BLaER1 treated with 17β-estradiol and CSF1 and Interleukin-3, amounts not matched to agents 10 nM and 100 nM (cell line): ENCODE data around the gene SP4.

Experiments
- H3K27ac ChIP-seq, 11 experiments: shearing (Covaris generic); formaldehyde crosslinking; 2 replicates each; pipeline ENCODE4 v1.8.1; 2022
- H3K27me3 ChIP-seq, 11 experiments: shearing (Covaris generic); formaldehyde crosslinking; 2 replicates each; pipeline ENCODE4 v1.8.1; 2022
- H3K36me3 ChIP-seq, 11 experiments: shearing (Covaris generic); formaldehyde crosslinking; 2 replicates each; pipeline ENCODE4 v1.8.1; 2022
- H3K4me1 ChIP-seq, 10 experiments: shearing (Covaris generic); formaldehyde crosslinking; 2 replicates each; pipeline ENCODE4 v1.8.1; 2022
- H3K4me2 ChIP-seq, 11 experiments: shearing (Covaris generic); formaldehyde crosslinking; 2 replicates each; pipeline ENCODE4 v1.8.1; 2022
- H3K4me3 ChIP-seq, 10 experiments: shearing (Covaris generic); formaldehyde crosslinking; 2 replicates each; pipeline ENCODE4 v1.8.1; 2022
- H3K9ac ChIP-seq, 11 experiments: shearing (Covaris generic); formaldehyde crosslinking; 2 replicates each; pipeline ENCODE4 v1.8.1; 2022
- H3K9me3 ChIP-seq, 11 experiments: shearing (Covaris generic); formaldehyde crosslinking; replicated peaks in 1 of 11; 2 replicates each; pipeline ENCODE4 v1.8.1; 2022
- H4K20me1 ChIP-seq, 11 experiments: shearing (Covaris generic); formaldehyde crosslinking; 2 replicates each; pipeline ENCODE4 v1.8.1; 2022
- Cebpa-rat ChIP-seq, 11 experiments: shearing (Covaris generic); IDR thresholded peaks; 2 replicates each; pipeline ENCODE4 v1.8.1; 2022

The SP4 gene

GRCh38 chr7:21427871-21428658 is at the start of gene SP4:
Gene SP4 (plus strand): TSS chr7:21428083. CDS start chr7:21428252, 169 bp downstream.
- Histone ChIP-seq H3K4me3 (peak within 1 kb of the TSS; percentile 70 to 90 (median 78)), H3K9ac (peak within 1 kb of the TSS; percentile 85 to 99 (median 95)), H3K9me3 (no peaks in the 10 kb centered on the region), H3K27ac (peak within 1 kb of the TSS; percentile 72 to 99 (median 95); a peak in 21 of 22 replicates), H3K4me2 (peak within 1 kb of the TSS; percentile 79 to 96 (median 89)), H3K27me3 (no peaks in the 10 kb centered on the region), H3K36me3 (peaks cover 0 to 20% (median 5%) of the 10 kb centered on the region in 11 experiments; a peak in 7 of 22 replicates), H4K20me1 (peaks cover 0 to 15% (median 0%) of the 10 kb centered on the region in 11 experiments; a peak in 5 of 22 replicates), H3K4me1 (peaks cover 41 to 54% (median 52%) of the 10 kb centered on the region in 10 experiments)
- no peak for TF ChIP-seq Cebpa-rat (IDR thresholded peaks at IDR 0.05)

- H3K4me1 ChIP-seq, result no peaks in the 10 kb centered on the region
- no peak overlapping the region for H3K4me3 ChIP-seq
- H3K9ac ChIP-seq, result no peak overlapping the region
- H3K4me2 ChIP-seq, result no peak overlapping the region
- TF ChIP-seq Cebpa-rat (IDR thresholded peaks at IDR 0.05), result no peak
- H4K20me1 ChIP-seq, result no peaks in the 10 kb centered on the region
- no peaks in the 10 kb centered on the region for H3K9me3 ChIP-seq
- H3K27ac ChIP-seq, result no peak overlapping the region
- no peaks in the 10 kb centered on the region for H3K36me3 ChIP-seq
- no peaks in the 10 kb centered on the region for H3K27me3 ChIP-seq
Measured at GRCh38 chr7:21383227-21384220, 44.4 kb upstream of the SP4 start.

GRCh38 chr7:21393937-21394336 is 33.9 kb upstream of the SP4 start:
- Histone ChIP-seq H4K20me1 (no peaks in the 10 kb centered on the region), H3K9ac (no peak overlapping the region), H3K4me1 (no peaks in the 10 kb centered on the region), H3K36me3 (no peaks in the 10 kb centered on the region), H3K9me3 (no peaks in the 10 kb centered on the region), H3K4me2 (no peak overlapping the region), H3K4me3 (no peak overlapping the region), H3K27ac (no peak overlapping the region), H3K27me3 (no peaks in the 10 kb centered on the region)
- TF ChIP-seq Cebpa-rat (IDR thresholded peaks at IDR 0.05), result no peak

- Histone ChIP-seq H3K9me3 (peaks cover 11 to 21% (median 16%) of the 10 kb centered on the region in 11 experiments; a peak in 21 of 22 replicates), H3K4me3 (no peak overlapping the region), H3K36me3 (no peaks in the 10 kb centered on the region), H3K9ac (no peak overlapping the region), H3K27me3 (no peaks in the 10 kb centered on the region), H3K4me2 (no peak overlapping the region), H3K27ac (no peak overlapping the region), H3K4me1 (no peaks in the 10 kb centered on the region), H4K20me1 (no peaks in the 10 kb centered on the region)
- TF ChIP-seq Cebpa-rat (IDR thresholded peaks at IDR 0.05), result no peak
Measured at GRCh38 chr7:21401944-21402343, 25.9 kb upstream of the SP4 start.

- Histone ChIP-seq H3K4me1 (peaks cover under 1 to 12% (median 9%) of the 10 kb centered on the region in 10 experiments; a peak in 12 of 20 replicates), H4K20me1 (no peaks in the 10 kb centered on the region), H3K4me3 (no peak overlapping the region), H3K4me2 (no peak overlapping the region), H3K9ac (no peak overlapping the region), H3K27ac (no peak overlapping the region), H3K36me3 (no peaks in the 10 kb centered on the region), H3K9me3 (no peaks in the 10 kb centered on the region; a peak in 1 of 22 replicates), H3K27me3 (no peaks in the 10 kb centered on the region)
- no peak for TF ChIP-seq Cebpa-rat (IDR thresholded peaks at IDR 0.05)
Measured at GRCh38 chr7:21407796-21408480, 19.9 kb upstream of the SP4 start.

- Histone ChIP-seq H3K4me1 (peaks cover 5 to 17% (median 14%) of the 10 kb centered on the region in 10 experiments; a peak in 16 of 20 replicates), H3K4me2 (no peak overlapping the region), H3K4me3 (no peak overlapping the region), H3K27me3 (no peaks in the 10 kb centered on the region), H3K36me3 (no peaks in the 10 kb centered on the region), H3K9ac (no peak overlapping the region), H3K27ac (no peak overlapping the region), H4K20me1 (no peaks in the 10 kb centered on the region), H3K9me3 (no peaks in the 10 kb centered on the region; a peak in 1 of 22 replicates)
- no peak for TF ChIP-seq Cebpa-rat (IDR thresholded peaks at IDR 0.05)
Measured at GRCh38 chr7:21408481-21408820, 19.4 kb upstream of the SP4 start.

GRCh38 chr7:21412410-21412851 is 15.5 kb upstream of the SP4 start:
- no peaks in the 10 kb centered on the region for H4K20me1 ChIP-seq
- H3K9ac ChIP-seq, result no peak overlapping the region
- H3K36me3 ChIP-seq, result no peaks in the 10 kb centered on the region
- TF ChIP-seq Cebpa-rat (IDR thresholded peaks at IDR 0.05), result no peak
- no peaks in the 10 kb centered on the region; a peak in 1 of 22 replicates for H3K9me3 ChIP-seq
- no peaks in the 10 kb centered on the region for H3K27me3 ChIP-seq
- H3K4me1 ChIP-seq, result peaks cover 7 to 19% (median 16%) of the 10 kb centered on the region in 10 experiments; a peak in 16 of 20 replicates
- H3K4me2 ChIP-seq, result peak overlapping the region in 10 of 11 experiments; percentile 4 to 48 (median 16); a peak in 13 of 22 replicates
- no peak overlapping the region for H3K27ac ChIP-seq
- no peak overlapping the region for H3K4me3 ChIP-seq

GRCh38 chr7:21412957-21413356 is 14.9 kb upstream of the SP4 start:
- no peaks in the 10 kb centered on the region for H3K27me3 ChIP-seq
- no peaks in the 10 kb centered on the region for H4K20me1 ChIP-seq
- peak overlapping the region in 9 of 11 experiments; percentile 8 to 48 (median 15); a peak in 14 of 22 replicates for H3K4me2 ChIP-seq
- H3K27ac ChIP-seq, result no peak overlapping the region
- peaks cover 7 to 19% (median 16%) of the 10 kb centered on the region in 10 experiments; a peak in 16 of 20 replicates for H3K4me1 ChIP-seq
- no peak overlapping the region for H3K4me3 ChIP-seq
- no peaks in the 10 kb centered on the region for H3K36me3 ChIP-seq
- no peak for TF ChIP-seq Cebpa-rat (IDR thresholded peaks at IDR 0.05)
- no peaks in the 10 kb centered on the region for H3K9me3 ChIP-seq
- no peak overlapping the region for H3K9ac ChIP-seq
